ENCODE data around the gene SHPK. TPM values are rescaled to one million over a fixed set of nuclear protein-coding genes. Genes with fewer than 3 reads are reported as not detected.

SHPK gene
- total and polyA plus RNA-seq, 8 donors: 7.4 to 10.5 (median 8.8) TPM

- H3K4me3 ChIP-seq: peak overlapping the region; percentile 88 to 99 (median 92)
- peaks cover 9 to 25% (median 12%) of the 10 kb centered on the region in 3 donors for H3K4me1 ChIP-seq
- no peaks in the 10 kb centered on the region for H3K27me3 ChIP-seq
- ATAC-seq (peak; percentile 78 to 89 (median 82)), DNase-seq (peak; percentile 85 to 94 (median 89)), FAIRE-seq (no peak)
- peaks cover 0 to 14% (median 0%) of the 10 kb centered on the region in 3 donors for H3K36me3 ChIP-seq
- H3K27ac ChIP-seq: peak overlapping the region; percentile 94 to 99 (median 97)
- TF ChIP-seq, protein P1, sequence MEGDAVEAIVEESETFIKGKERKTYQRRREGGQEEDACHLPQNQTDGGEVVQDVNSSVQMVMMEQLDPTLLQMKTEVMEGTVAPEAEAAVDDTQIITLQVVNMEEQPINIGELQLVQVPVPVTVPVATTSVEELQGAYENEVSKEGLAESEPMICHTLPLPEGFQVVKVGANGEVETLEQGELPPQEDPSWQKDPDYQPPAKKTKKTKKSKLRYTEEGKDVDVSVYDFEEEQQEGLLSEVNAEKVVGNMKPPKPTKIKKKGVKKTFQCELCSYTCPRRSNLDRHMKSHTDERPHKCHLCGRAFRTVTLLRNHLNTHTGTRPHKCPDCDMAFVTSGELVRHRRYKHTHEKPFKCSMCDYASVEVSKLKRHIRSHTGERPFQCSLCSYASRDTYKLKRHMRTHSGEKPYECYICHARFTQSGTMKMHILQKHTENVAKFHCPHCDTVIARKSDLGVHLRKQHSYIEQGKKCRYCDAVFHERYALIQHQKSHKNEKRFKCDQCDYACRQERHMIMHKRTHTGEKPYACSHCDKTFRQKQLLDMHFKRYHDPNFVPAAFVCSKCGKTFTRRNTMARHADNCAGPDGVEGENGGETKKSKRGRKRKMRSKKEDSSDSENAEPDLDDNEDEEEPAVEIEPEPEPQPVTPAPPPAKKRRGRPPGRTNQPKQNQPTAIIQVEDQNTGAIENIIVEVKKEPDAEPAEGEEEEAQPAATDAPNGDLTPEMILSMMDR (IDR thresholded peaks at IDR 0.05): no peak
- 1% methylated on average over 32 to 39 of the region's 39 CpGs for whole genome bisulfite sequencing, 2 donors
- intact Hi-C loops (cut with DNase I): no loop called here
- H3K9me3 ChIP-seq: no peaks in the 10 kb centered on the region
These were observed 31.6 kb upstream of the SHPK start for GRCh38 chr17:3667366-3668278.

- Histone ChIP-seq H3K4me1 (peaks cover 9 to 25% (median 12%) of the 10 kb centered on the region in 3 donors), H3K4me3 (peak overlapping the region in 2 of 4 donors; percentile 88 to 92), H3K9me3 (no peaks in the 10 kb centered on the region), H3K27ac (peak overlapping the region in 3 of 4 donors; percentile 94 to 99 (median 97)), H3K27me3 (no peaks in the 10 kb centered on the region), H3K36me3 (peaks cover 0 to 14% (median 0%) of the 10 kb centered on the region in 3 donors)
- DNase-seq: no peak
- TF ChIP-seq, protein P1 (IDR thresholded peaks at IDR 0.05): no peak
- ATAC-seq: no peak
- no peak for FAIRE-seq
- 67 to 74% methylated on average over 6 of the region's 6 CpGs for WGBS, 2 donors
- intact Hi-C loops (cut with DNase I): no loop called here
These were observed 30.5 kb upstream of the SHPK start for GRCh38 chr17:3666516-3666915.

- no peak for ATAC-seq
- TF ChIP-seq, protein P1 (IDR thresholded peaks at IDR 0.05): no peak
- Histone ChIP-seq H3K4me1 (peaks cover 9 to 25% (median 12%) of the 10 kb centered on the region in 3 donors), H3K27ac (no peak overlapping the region), H3K36me3 (peaks cover 0 to 14% (median 0%) of the 10 kb centered on the region in 3 donors), H3K27me3 (no peaks in the 10 kb centered on the region), H3K4me3 (no peak overlapping the region), H3K9me3 (no peaks in the 10 kb centered on the region)
- 71 to 75% methylated on average over 5 of the region's 5 CpGs for WGBS, 2 donors
- FAIRE-seq: no peak
- no peak for DNase-seq
- intact Hi-C loops (cut with DNase I): no loop called here
These were observed 29.8 kb upstream of the SHPK start for GRCh38 chr17:3665834-3666233.

DNA sequence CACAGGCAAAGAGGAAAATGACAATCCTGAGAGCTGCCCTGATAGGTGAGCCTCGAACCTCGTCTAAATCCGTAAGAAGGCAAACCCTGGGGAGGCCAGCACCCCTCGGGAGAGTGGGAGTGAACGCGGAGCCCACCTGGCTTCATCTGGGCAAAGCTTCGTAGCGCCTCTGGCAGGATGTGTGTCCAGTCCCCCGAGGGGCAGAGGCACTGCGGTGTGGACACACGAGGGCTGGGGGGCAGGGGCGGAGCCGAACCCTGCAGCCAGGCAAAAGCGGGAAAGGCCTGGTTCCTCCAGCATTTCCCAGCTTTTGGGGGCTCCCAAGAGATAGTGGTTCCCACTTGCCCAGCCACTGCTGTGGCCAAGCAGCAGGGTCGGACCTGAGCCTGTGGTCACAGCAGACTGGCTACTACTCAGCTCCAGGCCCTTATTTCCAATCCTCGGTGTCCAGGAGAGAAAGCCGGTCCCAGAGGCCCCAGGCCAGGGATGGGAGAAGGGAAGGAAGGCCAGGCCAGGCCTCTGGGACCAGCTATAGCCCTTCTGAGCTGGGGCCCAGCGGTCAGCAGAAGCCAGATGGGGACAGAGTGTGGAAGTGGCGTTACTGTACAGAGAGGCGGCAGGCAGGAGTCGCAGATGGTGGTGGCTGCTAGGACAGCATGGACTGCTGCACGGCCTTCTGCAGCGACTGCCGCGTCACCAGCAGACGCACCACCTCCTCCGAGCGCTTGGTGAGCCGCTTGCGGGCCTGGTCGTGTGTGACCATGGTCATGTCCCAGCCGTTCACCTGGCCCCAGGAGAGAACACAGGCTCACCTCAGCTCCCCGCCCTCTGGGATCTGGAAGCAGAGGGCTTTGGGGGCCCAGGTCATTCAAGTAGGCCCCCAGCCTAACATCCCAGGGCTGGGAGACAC lies 27.3 kb upstream of the SHPK start:
- 90 to 93% methylated on average over 33 of the region's 33 CpGs for WGBS, 2 donors
- intact Hi-C loops (cut with DNase I): no loop called here
- peaks cover 0 to 14% (median 0%) of the 10 kb centered on the region in 3 donors for H3K36me3 ChIP-seq
- H3K4me3 ChIP-seq: no peak overlapping the region
- no peak overlapping the region for H3K27ac ChIP-seq
- ATAC-seq (no peak), FAIRE-seq (no peak), DNase-seq (peak in 1 of 6 donors; percentile 37)
- H3K4me1 ChIP-seq: peaks cover 0 to 18% (median 5%) of the 10 kb centered on the region in 3 donors
- H3K27me3 ChIP-seq: no peaks in the 10 kb centered on the region
- no peaks in the 10 kb centered on the region for H3K9me3 ChIP-seq
- TF ChIP-seq, protein P1 (IDR thresholded peaks at IDR 0.05): no peak

Measured in pancreas (tissue), 10 donors.